ENCODE results near the gene UBE2L5.

Gene UBE2L5

GRCh38 chr13:30404207-30404606, 18.1 kb upstream of the UBE2L5 start:
- Histone ChIP-seq H4K20me1 (ENCODE audit: insufficient read depth, low read length) (no peaks in the 10 kb centered on the region), H3K4me1 (ENCODE audit: insufficient read depth, low read length, severe bottlenecking) (peaks cover 36% of the 10 kb centered on the region), H3K9me2 (ENCODE audit: low read depth, low read length) (no peaks in the 10 kb centered on the region), H3K4me2 (ENCODE audit: low read length) (no peak overlapping the region), H3K79me2 (ENCODE audit: insufficient read depth, low read length) (no peaks in the 10 kb centered on the region), H3K27ac (ENCODE audit: low read depth, low read length, poor library complexity, severe bottlenecking) (no peak overlapping the region), H3K36me3 (ENCODE audit: insufficient read depth, low read length) (no peaks in the 10 kb centered on the region), H2AFZ (ENCODE audit: low read length) (no peak overlapping the region), H3F3A (ENCODE audit: insufficient read depth, low read length) (peaks cover 3% of the 10 kb centered on the region; the same call in 1 of the 2 replicates), H3K9me3 (ENCODE audit: low read length) (no peaks in the 10 kb centered on the region), H3K27me3 (ENCODE audit: insufficient read depth, low read length) (no peaks in the 10 kb centered on the region), H3K4me3 (ENCODE audit: low read depth, low read length, poor library complexity, severe bottlenecking) (no peak overlapping the region), H3K9ac (ENCODE audit: low read length) (no peak overlapping the region)
- TF ChIP-seq EZH2 (IDR thresholded peaks at IDR 0.05; ENCODE audit: borderline replicate concordance, low read length), result no peak
- TF ChIP-seq, protein P1, sequence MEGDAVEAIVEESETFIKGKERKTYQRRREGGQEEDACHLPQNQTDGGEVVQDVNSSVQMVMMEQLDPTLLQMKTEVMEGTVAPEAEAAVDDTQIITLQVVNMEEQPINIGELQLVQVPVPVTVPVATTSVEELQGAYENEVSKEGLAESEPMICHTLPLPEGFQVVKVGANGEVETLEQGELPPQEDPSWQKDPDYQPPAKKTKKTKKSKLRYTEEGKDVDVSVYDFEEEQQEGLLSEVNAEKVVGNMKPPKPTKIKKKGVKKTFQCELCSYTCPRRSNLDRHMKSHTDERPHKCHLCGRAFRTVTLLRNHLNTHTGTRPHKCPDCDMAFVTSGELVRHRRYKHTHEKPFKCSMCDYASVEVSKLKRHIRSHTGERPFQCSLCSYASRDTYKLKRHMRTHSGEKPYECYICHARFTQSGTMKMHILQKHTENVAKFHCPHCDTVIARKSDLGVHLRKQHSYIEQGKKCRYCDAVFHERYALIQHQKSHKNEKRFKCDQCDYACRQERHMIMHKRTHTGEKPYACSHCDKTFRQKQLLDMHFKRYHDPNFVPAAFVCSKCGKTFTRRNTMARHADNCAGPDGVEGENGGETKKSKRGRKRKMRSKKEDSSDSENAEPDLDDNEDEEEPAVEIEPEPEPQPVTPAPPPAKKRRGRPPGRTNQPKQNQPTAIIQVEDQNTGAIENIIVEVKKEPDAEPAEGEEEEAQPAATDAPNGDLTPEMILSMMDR (IDR thresholded peaks at IDR 0.05; ENCODE audit: low read length), result no peak

GRCh38 chr13:30406779-30407416, 15.4 kb upstream of the UBE2L5 start:
- no peak overlapping the region for H3K4me3 ChIP-seq (ENCODE audit: low read depth, low read length, poor library complexity, severe bottlenecking)
- H3K36me3 ChIP-seq (ENCODE audit: insufficient read depth, low read length), result no peaks in the 10 kb centered on the region
- peak overlapping the region; percentile 35 for H3K4me2 ChIP-seq (ENCODE audit: low read length)
- H3K9me2 ChIP-seq (ENCODE audit: low read depth, low read length), result no peaks in the 10 kb centered on the region
- H3K4me1 ChIP-seq (ENCODE audit: insufficient read depth, low read length, severe bottlenecking), result peaks cover 45% of the 10 kb centered on the region
- no peaks in the 10 kb centered on the region for H3K9me3 ChIP-seq (ENCODE audit: low read length)
- no peak for TF ChIP-seq EZH2 (IDR thresholded peaks at IDR 0.05; ENCODE audit: borderline replicate concordance, low read length)
- TF ChIP-seq, protein P1 (IDR thresholded peaks at IDR 0.05; ENCODE audit: low read length), result peak; percentile 36; the same call in 1 of the 2 replicates
- peak overlapping the region; percentile 39 for H2AFZ ChIP-seq (ENCODE audit: low read length)
- H3K27me3 ChIP-seq (ENCODE audit: insufficient read depth, low read length), result no peaks in the 10 kb centered on the region
- H4K20me1 ChIP-seq (ENCODE audit: insufficient read depth, low read length), result no peaks in the 10 kb centered on the region
- H3K9ac ChIP-seq (ENCODE audit: low read length), result peak overlapping the region; percentile 37; the same call in 1 of the 2 replicates
- H3K27ac ChIP-seq (ENCODE audit: low read depth, low read length, poor library complexity, severe bottlenecking), result peak overlapping the region; percentile 82
- peaks cover 3% of the 10 kb centered on the region; the same call in 1 of the 2 replicates for H3F3A ChIP-seq (ENCODE audit: insufficient read depth, low read length)
- H3K79me2 ChIP-seq (ENCODE audit: insufficient read depth, low read length), result no peaks in the 10 kb centered on the region

DNA sequence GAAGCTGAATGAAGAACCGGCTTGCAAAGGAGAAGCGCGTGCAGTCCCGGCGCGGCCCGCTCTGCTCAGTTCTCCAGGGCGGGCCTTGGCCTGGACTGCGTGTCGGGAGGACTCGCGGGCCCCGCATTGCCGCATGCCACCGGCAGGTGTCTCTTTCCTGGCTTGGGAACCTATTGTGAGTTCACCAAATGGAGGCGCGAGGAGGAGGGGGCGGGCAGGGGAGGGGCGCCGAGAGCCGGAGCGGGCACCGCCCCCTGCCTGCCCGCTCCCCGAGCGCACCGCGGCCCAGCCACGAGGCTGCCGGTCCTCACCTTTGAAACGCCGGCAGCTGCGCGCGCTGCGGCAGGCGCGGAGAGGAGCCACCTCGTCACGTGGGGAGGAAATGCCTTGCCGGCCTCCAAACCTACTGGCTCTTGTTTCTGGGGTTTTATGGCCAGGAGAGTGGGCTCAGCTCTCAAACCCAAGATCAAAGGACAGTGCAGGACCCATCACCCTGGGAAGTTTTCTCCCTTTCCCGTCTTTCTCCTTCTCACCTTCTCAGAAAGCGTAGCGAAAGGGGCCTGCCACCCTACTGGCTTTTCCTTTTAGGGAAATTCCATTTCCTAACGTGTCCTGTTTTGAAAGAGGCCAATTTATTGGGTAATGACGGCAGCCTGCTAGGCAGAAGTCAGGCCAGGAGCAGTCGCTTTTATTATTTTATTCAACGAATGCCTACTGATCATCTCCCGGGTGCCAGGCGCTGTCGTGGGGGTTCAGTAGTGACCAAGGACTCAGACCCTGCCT, 13.8 kb upstream of the UBE2L5 start:
- no peaks in the 10 kb centered on the region for H3K27me3 ChIP-seq (ENCODE audit: insufficient read depth, low read length)
- peak overlapping the region; percentile 54; the same call in 1 of the 2 replicates for H2AFZ ChIP-seq (ENCODE audit: low read length)
- no peaks in the 10 kb centered on the region for H3K79me2 ChIP-seq (ENCODE audit: insufficient read depth, low read length)
- no peaks in the 10 kb centered on the region for H3K9me3 ChIP-seq (ENCODE audit: low read length)
- peak overlapping the region; percentile 14 for H3K4me3 ChIP-seq (ENCODE audit: low read depth, low read length, poor library complexity, severe bottlenecking)
- no peaks in the 10 kb centered on the region for H4K20me1 ChIP-seq (ENCODE audit: insufficient read depth, low read length)
- peaks cover 7% of the 10 kb centered on the region; the same call in 1 of the 2 replicates for H3F3A ChIP-seq (ENCODE audit: insufficient read depth, low read length)
- H3K9ac ChIP-seq (ENCODE audit: low read length), result peak overlapping the region; percentile 54; the same call in 1 of the 2 replicates
- H3K4me2 ChIP-seq (ENCODE audit: low read length), result peak overlapping the region; percentile 54
- H3K36me3 ChIP-seq (ENCODE audit: insufficient read depth, low read length), result no peaks in the 10 kb centered on the region
- H3K9me2 ChIP-seq (ENCODE audit: low read depth, low read length), result no peaks in the 10 kb centered on the region
- peaks cover 56% of the 10 kb centered on the region for H3K4me1 ChIP-seq (ENCODE audit: insufficient read depth, low read length, severe bottlenecking)
- H3K27ac ChIP-seq (ENCODE audit: low read depth, low read length, poor library complexity, severe bottlenecking), result peak overlapping the region; percentile 84
- TF ChIP-seq EZH2 (IDR thresholded peaks at IDR 0.05; ENCODE audit: borderline replicate concordance, low read length), result no peak
- TF ChIP-seq, protein P1 (IDR thresholded peaks at IDR 0.05; ENCODE audit: low read length), result peak; percentile 57

Data from OCI-LY1 (cell line).